H1 (cell line): ENCODE results near the gene DARS1. TPM values are rescaled to one million over a fixed set of nuclear protein-coding genes. Genes with fewer than 3 reads are reported as not detected.

Experiments
- CTCF ChIA-PET: fragments of 300-600 bp; sonication (Branson Sonifier 250); formaldehyde crosslinking; loops from one replicate; lab custom pipeline; 2021; ENCODE audit not compliant: partially characterized antibody; lab: Charles Lee
- POLR2A ChIA-PET: fragments of 300-600 bp; sonication (Branson Sonifier 250); formaldehyde crosslinking; loops from one replicate; lab custom pipeline; 2021; ENCODE audit warnings: inconsistent platforms; ENCODE audit not compliant: partially characterized antibody; lab: Charles Lee
- DNase-seq, 2 experiments: peaks; one replicate each; pipeline versions ENCODE4 v3.0.0 to v3.0.0-alpha.2; 2010 to 2022; ENCODE audit warnings: low spot score in 2 of 2, low read depth in 1 of 2, mixed read lengths in 1 of 2
- FAIRE-seq: peaks from 2 replicates; lab custom pipeline; 2011; peaks lifted over from hg19 to GRCh38; lab: Jason Lieb, UNC
- H2AFZ ChIP-seq: 2 replicates; pipeline ENCODE4 v1.8.1; 2012; ENCODE audit warnings: low read length, inconsistent platforms
- H2AK5ac ChIP-seq: 2 replicates; pipeline ENCODE4 v1.6.1; 2013; ENCODE audit warnings: low read depth, low read length
- H2BK120ac ChIP-seq: replicated peaks from 2 replicates; pipeline ENCODE3; 2013; ENCODE audit warnings: low read depth, low read length, inconsistent platforms
- H2BK12ac ChIP-seq: 2 replicates; pipeline ENCODE4 v1.6.1; 2013; ENCODE audit warnings: low read depth, low read length
- H2BK15ac ChIP-seq: 2 replicates; pipeline ENCODE4 v1.6.1; 2013; ENCODE audit warnings: low read length
- H2BK20ac ChIP-seq: 2 replicates; pipeline ENCODE4 v1.6.1; 2013; ENCODE audit warnings: low read length
- H2BK5ac ChIP-seq: 2 replicates; pipeline ENCODE4 v1.6.1; 2013; ENCODE audit warnings: low read depth, low read length
- H3K14ac ChIP-seq: 2 replicates; pipeline ENCODE4 v1.6.1; 2013; ENCODE audit warnings: inconsistent platforms; ENCODE audit not compliant: insufficient read length
- H3K18ac ChIP-seq: 2 replicates; pipeline ENCODE4 v1.6.1; 2013; ENCODE audit warnings: low read length; ENCODE audit errors: extremely low read depth
- H3K23ac ChIP-seq: 2 replicates; pipeline ENCODE4 v1.6.1; 2013; ENCODE audit warnings: inconsistent platforms; ENCODE audit not compliant: insufficient read length
- H3K23me2 ChIP-seq: 2 replicates; pipeline ENCODE4 v1.6.1; 2013; ENCODE audit warnings: low read depth, low read length
- H3K27ac ChIP-seq: 2 replicates; pipeline ENCODE4 v1.6.1; 2011; ENCODE audit warnings: low read depth, low read length, inconsistent platforms
- H3K27me3 ChIP-seq, 4 experiments: replicated peaks in 1 of 4; 1 replicate in 1 of 4; 2 replicates in 3 of 4; pipeline versions ENCODE4 v1.6.1 to v1.8.1; 2011 to 2013; ENCODE audit warnings: low read length in 3 of 4, mild to moderate bottlenecking in 3 of 4, inconsistent platforms in 2 of 4, mixed read lengths in 2 of 4, moderate library complexity in 1 of 4; ENCODE audit not compliant: control insufficient read depth in 3 of 4, insufficient read depth in 3 of 4; ENCODE audit errors: extremely low read depth in 1 of 4
- H3K36me3 ChIP-seq, 4 experiments: 2 replicates each; pipeline versions ENCODE4 v1.6.1 to v1.8.1; 2011 to 2013; ENCODE audit warnings: mild to moderate bottlenecking in 4 of 4, low read length in 3 of 4, moderate library complexity in 2 of 4, control low read depth in 1 of 4, inconsistent platforms in 1 of 4; ENCODE audit not compliant: insufficient read depth in 4 of 4, control insufficient read depth in 2 of 4
- H3K4ac ChIP-seq: replicated peaks from 2 replicates; pipeline ENCODE3; 2013; ENCODE audit warnings: low read length, low read depth, mixed read lengths, inconsistent platforms; ENCODE audit not compliant: insufficient read length
- H3K4me1 ChIP-seq, 4 experiments: replicated peaks in 1 of 4; 1 replicate in 1 of 4; 2 replicates in 3 of 4; pipeline versions ENCODE4 v1.6.1 to v1.8.1; 2011 to 2013; ENCODE audit warnings: low read length in 3 of 4, inconsistent platforms in 2 of 4, mixed read lengths in 1 of 4; ENCODE audit not compliant: insufficient read depth in 4 of 4, control insufficient read depth in 3 of 4
- H3K4me2 ChIP-seq, 2 experiments: 2 replicates each; pipeline versions ENCODE4 v1.6.1 to v1.8.1; 2011 to 2013; ENCODE audit warnings: low read depth in 2 of 2, low read length in 2 of 2, control low read depth in 1 of 2, inconsistent platforms in 1 of 2, mild to moderate bottlenecking in 1 of 2; ENCODE audit not compliant: insufficient read depth in 1 of 2
- H3K4me3 ChIP-seq, 4 experiments: fragments of 200-600, 300-600 bp in 1 of 4; sonication (generic), shearing (Covaris generic), sonication (Bioruptor Twin) in 1 of 4; 2 replicates each; pipeline versions ENCODE4 v1.5.1 to v1.8.1; 2011 to 2016; ENCODE audit warnings: low read length in 4 of 4, low read depth in 3 of 4, control low read depth in 2 of 4, inconsistent platforms in 2 of 4, mild to moderate bottlenecking in 2 of 4, mixed read lengths in 1 of 4, moderate library complexity in 1 of 4; ENCODE audit not compliant: insufficient read depth in 2 of 4; ENCODE audit errors: extremely low read depth in 1 of 4
- H3K56ac ChIP-seq: replicated peaks from 2 replicates; pipeline ENCODE3; 2013; ENCODE audit warnings: low read depth, mild to moderate bottlenecking, mixed read lengths, low read length, inconsistent platforms; ENCODE audit not compliant: insufficient read length
- H3K79me1 ChIP-seq: 2 replicates; pipeline ENCODE4 v1.6.1; 2013; ENCODE audit warnings: low read depth, low read length, control low read depth
- H3K79me2 ChIP-seq, 2 experiments: 2 replicates each; pipeline versions ENCODE4 v1.6.1 to v1.8.1; 2012 to 2013; ENCODE audit warnings: low read length in 2 of 2, mild to moderate bottlenecking in 2 of 2, inconsistent platforms in 1 of 2; ENCODE audit not compliant: insufficient read depth in 2 of 2, control insufficient read depth in 1 of 2
- H3K9ac ChIP-seq, 4 experiments: replicated peaks in 1 of 4; 1 replicate in 1 of 4; 2 replicates in 3 of 4; pipeline versions ENCODE4 v1.6.1 to v1.8.1; 2011 to 2013; ENCODE audit warnings: low read depth in 3 of 4, low read length in 3 of 4, control low read depth in 2 of 4, mild to moderate bottlenecking in 2 of 4, moderate library complexity in 2 of 4, inconsistent platforms in 1 of 4; ENCODE audit errors: extremely low read depth in 1 of 4
- H3K9me3 ChIP-seq, 2 experiments: 2 replicates each; pipeline versions ENCODE4 v1.6.1 to v1.8.1; 2012 to 2013; ENCODE audit warnings: mild to moderate bottlenecking in 2 of 2, moderate library complexity in 2 of 2, control low read depth in 1 of 2, inconsistent platforms in 1 of 2, low read depth in 1 of 2, low read length in 1 of 2, mixed read lengths in 1 of 2; ENCODE audit not compliant: insufficient read depth in 2 of 2
- H4K20me1 ChIP-seq, 2 experiments: replicated peaks in 1 of 2; 2 replicates each; pipeline versions ENCODE3 to v1.8.1; 2011 to 2013; ENCODE audit warnings: inconsistent platforms in 2 of 2, low read length in 2 of 2, mild to moderate bottlenecking in 1 of 2; ENCODE audit not compliant: insufficient read depth in 2 of 2, control insufficient read depth in 1 of 2
- H4K5ac ChIP-seq: 2 replicates; pipeline ENCODE4 v1.6.1; 2013; ENCODE audit warnings: low read length, low read depth, mixed read lengths, inconsistent platforms; ENCODE audit not compliant: insufficient read length
- H4K8ac ChIP-seq: 2 replicates; pipeline ENCODE4 v1.8.0; 2013; ENCODE audit warnings: mild to moderate bottlenecking, moderate library complexity, low read length, inconsistent platforms; ENCODE audit not compliant: insufficient read depth; ENCODE audit errors: extremely low read depth
- H4K91ac ChIP-seq: replicated peaks from 2 replicates; pipeline ENCODE3; 2013; ENCODE audit warnings: low read length, mixed read lengths, inconsistent platforms; ENCODE audit not compliant: insufficient read length
- ATF3 ChIP-seq: IDR thresholded peaks from 2 replicates; pipeline ENCODE4 v1.6.1; 2011; ENCODE audit warnings: low read depth, mild to moderate bottlenecking, low read length; ENCODE audit not compliant: insufficient read depth
- CHD1 ChIP-seq: IDR thresholded peaks from 2 replicates; pipeline ENCODE4 v1.6.1; 2012; ENCODE audit warnings: low read depth, low read length, improper control_type of control experiment
- EGR1 ChIP-seq: IDR thresholded peaks from 2 replicates; pipeline ENCODE4 v1.6.1; 2011; ENCODE audit warnings: low read depth, low read length, borderline replicate concordance
- EZH2 ChIP-seq: fragments of 200-600 bp; sonication (generic); IDR thresholded peaks from 2 replicates; pipeline ENCODE4 v1.7.1; 2012; ENCODE audit warnings: low read depth, mild to moderate bottlenecking, moderate library complexity, low read length, inconsistent platforms; ENCODE audit not compliant: severe bottlenecking
- GTF2F1 ChIP-seq: IDR thresholded peaks from 2 replicates; pipeline ENCODE4 v1.6.1; 2012; ENCODE audit warnings: low read depth, low read length, improper control_type of control experiment, borderline replicate concordance
- HDAC2 ChIP-seq, 2 experiments: fragments of 300-600 bp in 1 of 2; sonication (generic) in 1 of 2; IDR thresholded peaks; 2 replicates each; pipeline ENCODE4 v1.6.1; 2011 to 2012; ENCODE audit warnings: low read depth in 2 of 2, low read length in 2 of 2, mild to moderate bottlenecking in 2 of 2, moderate library complexity in 2 of 2, borderline replicate concordance in 1 of 2, inconsistent platforms in 1 of 2
- HDAC6 ChIP-seq: IDR thresholded peaks from one replicate; pipeline ENCODE4 v1.7.1; 2012; ENCODE audit warnings: low read depth, mild to moderate bottlenecking, inconsistent platforms, low read length, moderate library complexity
- JUND ChIP-seq: IDR thresholded peaks from 2 replicates; pipeline ENCODE4 v1.6.1; 2011; ENCODE audit warnings: mild to moderate bottlenecking, improper control_type of control experiment, low read length
- MAX ChIP-seq: IDR thresholded peaks from 2 replicates; pipeline ENCODE4 v1.6.1; 2012; ENCODE audit warnings: inconsistent platforms
- POU5F1 ChIP-seq: IDR thresholded peaks from 2 replicates; pipeline ENCODE4 v1.6.1; 2011; ENCODE audit warnings: low read depth, mild to moderate bottlenecking, low read length, moderate library complexity
- RBBP5 ChIP-seq: IDR thresholded peaks from 2 replicates; pipeline ENCODE4 v1.7.1; 2012; ENCODE audit warnings: low read depth, mild to moderate bottlenecking, inconsistent platforms, low read length, moderate library complexity, borderline replicate concordance
- SAP30 ChIP-seq: fragments of 300-600 bp; sonication (generic); IDR thresholded peaks from 2 replicates; pipeline ENCODE4 v1.7.1; 2012; ENCODE audit warnings: low read length, moderate library complexity, mild to moderate bottlenecking, inconsistent platforms; ENCODE audit not compliant: insufficient read depth, insufficient replicate concordance
- WGBS, 2 experiments: shearing (Covaris generic) in 1 of 2; methylation state at CpG; one replicate each; pipeline versions ENCODE4 v1.1.6 to v1.1.7; 2013 to 2015; ENCODE audit warnings: low lambda C conversion rate in 2 of 2, mixed read lengths in 2 of 2, inconsistent platforms in 1 of 2, low coverage in 1 of 2, missing lambda C conversion rate in 1 of 2; ENCODE audit not compliant: insufficient replicate concordance in 2 of 2, insufficient coverage in 1 of 2, insufficient read length in 1 of 2; ENCODE audit errors: extremely low coverage in 1 of 2, missing lambda C conversion rate in 1 of 2; 5-methylcytosine and 5-hydroxymethylcytosine counted together
- polyA plus RNA-seq, 7 experiments: library from polyadenylated mRNA; depleted of rRNA in 3 of 7; stranded (reverse) in 5 of 7; unstranded in 2 of 7; fragments of >200 nt in 5 of 7; fragments of 200-250 nt in 2 of 7; gene quantifications; 1 replicate in 5 of 7; 2 replicates in 1 of 7; 4 replicates in 1 of 7; pipeline versions ENCODE4 v1.2.1 to v1.2.3, GENCODE V29; 2011 to 2013; ENCODE audit warnings: missing spikeins in 2 of 7, mixed read lengths in 2 of 7
- total RNA-seq: library from RNA; stranded (reverse); fragmentation: NEBNext Ultra II Directional; extraction: Animal tissue kit (Norgen Biotek cat#: 25700); gene quantifications from 2 replicates; pipeline ENCODE4 v1.2.1, GENCODE V29; 2021

Gene DARS1
- total and polyA plus RNA-seq, 2 of the 8 experiments (the other 6 are each of a cell fraction or from before 2014, with no cell fraction given): 61.7 to 85.9 TPM

- Histone ChIP-seq H3K9me3 (peaks cover 0 to 10% of the 10 kb centered on the region in 2 experiments; a peak in 1 of 4 replicates), H3K4me2 (no peak overlapping the region), H3K4me3 (no peak overlapping the region), H3K56ac (no peak overlapping the region), H2BK15ac (no peak overlapping the region), H3K27ac (no peak overlapping the region), H3K27me3 (no peaks in the 10 kb centered on the region), H4K8ac (no peak overlapping the region), H3K4me1 (peaks cover 0 to 4% (median 0%) of the 10 kb centered on the region in 4 experiments; a peak in 3 of 7 replicates), H3K14ac (no peak overlapping the region), H3K36me3 (no peaks in the 10 kb centered on the region), H3K23me2 (no peaks in the 10 kb centered on the region), H4K91ac (peak overlapping the region; percentile 30), H3K4ac (no peak overlapping the region), H3K79me2 (no peaks in the 10 kb centered on the region), H4K5ac (peak overlapping the region; percentile 18), H3K23ac (no peak overlapping the region), H3K79me1 (no peaks in the 10 kb centered on the region), H2BK20ac (0 out of 2 replicates have a peak overlapping the region, but pooled peaks have one; percentile 5), H3K18ac (peak overlapping the region; percentile 78), H2AK5ac (no peak overlapping the region), H2BK120ac (peak overlapping the region; percentile 6), H4K20me1 (no peaks in the 10 kb centered on the region), H3K9ac (peak overlapping the region in 1 of 4 experiments; percentile 19; a peak in 1 of 7 replicates), H2BK12ac (peak overlapping the region; percentile 93), H2BK5ac (peak overlapping the region; percentile 73; the same call in 1 of the 2 replicates), H2AFZ (0 out of 2 replicates have a peak overlapping the region, but pooled peaks have one; percentile 67)
- WGBS, 2 experiments: 55% methylated on average over 6 of the region's 6 CpGs; no CpG with 5 or more reads in 1 of the 2 experiments
- no peak for DNase-seq
- no peak for FAIRE-seq
- POLR2A ChIA-PET: interaction anchor here (1.2 kb wide), 2 partner anchors 14 to 15 kb away, joined by 3 to 4 read pairs; partner anchors contain the start of gene MCM6
- CTCF ChIA-PET: no interaction called here
- TF ChIP-seq MAX (no peak; the same call in 1 of the 2 replicates), SAP30 (no peak), ATF3 (no peak), HDAC6 (no peak), EGR1 (no peak), RBBP5 (no peak), CHD1 (no peak), POU5F1 (no peak), GTF2F1 (no peak), EZH2 (no peak), HDAC2 (IDR thresholded peaks at IDR 0.05; ENCODE audit: borderline replicate concordance in 1 of 2, low read depth in 2 of 2, low read length in 2 of 2) (no peak), JUND (no peak)
These were observed 94.6 kb downstream of the DARS1 start for GRCh38 chr2:135890835-135891234.
